ENCODE results near the gene XPR1.

XPR1 gene

DNA sequence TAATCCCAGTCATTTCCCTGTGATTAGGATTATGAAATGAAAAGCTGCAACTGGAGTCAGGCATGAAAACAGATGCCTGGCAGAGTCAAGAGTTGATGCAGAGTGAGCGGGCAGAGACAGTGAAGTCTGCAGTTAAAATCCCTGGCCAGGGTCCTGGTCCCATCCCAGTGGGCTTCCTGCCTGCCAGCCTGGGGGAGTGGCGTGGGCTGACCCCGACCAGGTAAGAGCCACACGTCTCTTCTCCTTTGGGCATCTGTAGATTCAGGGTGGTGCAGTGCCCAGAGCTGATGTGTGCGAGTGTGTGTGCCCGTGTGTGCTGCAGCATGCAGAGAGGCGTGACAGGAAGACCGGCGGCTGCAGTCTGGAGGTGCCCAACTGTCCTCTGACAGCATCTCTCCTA is 274.7 kb downstream of the XPR1 start:
- DNase-seq: no peak
- no peaks in the 10 kb centered on the region for H3K9me3 ChIP-seq (ENCODE audit: severe bottlenecking)
- no peak overlapping the region for H3K27ac ChIP-seq
- H3K27me3 ChIP-seq (ENCODE audit: insufficient read depth, low read depth, severe bottlenecking): no peaks in the 10 kb centered on the region
- H3K36me3 ChIP-seq: no peaks in the 10 kb centered on the region
- H3K4me3 ChIP-seq (ENCODE audit: low read depth, low read length): no peak overlapping the region
- TF ChIP-seq, protein P1, sequence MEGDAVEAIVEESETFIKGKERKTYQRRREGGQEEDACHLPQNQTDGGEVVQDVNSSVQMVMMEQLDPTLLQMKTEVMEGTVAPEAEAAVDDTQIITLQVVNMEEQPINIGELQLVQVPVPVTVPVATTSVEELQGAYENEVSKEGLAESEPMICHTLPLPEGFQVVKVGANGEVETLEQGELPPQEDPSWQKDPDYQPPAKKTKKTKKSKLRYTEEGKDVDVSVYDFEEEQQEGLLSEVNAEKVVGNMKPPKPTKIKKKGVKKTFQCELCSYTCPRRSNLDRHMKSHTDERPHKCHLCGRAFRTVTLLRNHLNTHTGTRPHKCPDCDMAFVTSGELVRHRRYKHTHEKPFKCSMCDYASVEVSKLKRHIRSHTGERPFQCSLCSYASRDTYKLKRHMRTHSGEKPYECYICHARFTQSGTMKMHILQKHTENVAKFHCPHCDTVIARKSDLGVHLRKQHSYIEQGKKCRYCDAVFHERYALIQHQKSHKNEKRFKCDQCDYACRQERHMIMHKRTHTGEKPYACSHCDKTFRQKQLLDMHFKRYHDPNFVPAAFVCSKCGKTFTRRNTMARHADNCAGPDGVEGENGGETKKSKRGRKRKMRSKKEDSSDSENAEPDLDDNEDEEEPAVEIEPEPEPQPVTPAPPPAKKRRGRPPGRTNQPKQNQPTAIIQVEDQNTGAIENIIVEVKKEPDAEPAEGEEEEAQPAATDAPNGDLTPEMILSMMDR (IDR thresholded peaks at IDR 0.05; ENCODE audit: low read depth, low read length): no peak

DNA sequence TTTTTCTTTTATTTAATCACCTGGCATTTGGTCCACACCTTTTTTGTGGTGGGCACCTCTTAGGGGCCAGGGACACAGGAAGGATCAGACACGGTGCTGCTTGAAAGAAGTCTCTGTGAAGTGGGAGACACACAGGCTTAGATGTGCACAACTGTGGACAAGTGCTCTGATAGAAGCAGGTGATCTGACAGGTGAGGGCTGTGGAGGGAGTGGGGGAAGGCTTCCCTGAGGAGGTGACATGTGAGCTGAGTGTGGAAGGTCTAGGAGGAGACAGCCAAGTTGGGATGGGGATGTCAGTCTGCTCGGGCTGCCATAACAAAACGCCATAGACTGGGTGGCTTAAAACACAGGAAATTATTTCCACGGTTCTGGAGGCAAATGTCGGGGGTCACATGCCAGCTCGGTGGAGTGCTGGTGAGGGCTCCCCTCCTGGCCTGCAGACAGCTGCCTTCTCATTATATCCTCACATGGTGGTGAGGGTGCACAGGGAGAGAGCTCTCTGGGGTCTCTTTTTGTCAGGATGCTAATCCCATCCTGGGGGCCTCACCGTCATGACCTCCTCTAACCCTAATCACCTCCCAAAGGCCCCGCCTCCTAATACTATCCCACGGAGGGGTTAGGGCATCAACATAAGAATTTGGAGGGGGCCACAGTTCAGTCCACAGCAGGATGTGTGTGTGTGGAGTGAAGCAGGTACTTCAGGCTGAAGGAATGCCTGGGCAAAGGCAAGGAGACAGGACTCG is 275.7 kb downstream of the XPR1 start:
- no peak overlapping the region for H3K4me3 ChIP-seq (ENCODE audit: low read depth, low read length)
- H3K36me3 ChIP-seq: no peaks in the 10 kb centered on the region
- H3K9me3 ChIP-seq (ENCODE audit: severe bottlenecking): no peaks in the 10 kb centered on the region
- no peak for DNase-seq
- TF ChIP-seq, protein P1 (IDR thresholded peaks at IDR 0.05; ENCODE audit: low read depth, low read length): no peak
- no peak overlapping the region for H3K27ac ChIP-seq
- no peaks in the 10 kb centered on the region for H3K27me3 ChIP-seq (ENCODE audit: insufficient read depth, low read depth, severe bottlenecking)

DNA sequence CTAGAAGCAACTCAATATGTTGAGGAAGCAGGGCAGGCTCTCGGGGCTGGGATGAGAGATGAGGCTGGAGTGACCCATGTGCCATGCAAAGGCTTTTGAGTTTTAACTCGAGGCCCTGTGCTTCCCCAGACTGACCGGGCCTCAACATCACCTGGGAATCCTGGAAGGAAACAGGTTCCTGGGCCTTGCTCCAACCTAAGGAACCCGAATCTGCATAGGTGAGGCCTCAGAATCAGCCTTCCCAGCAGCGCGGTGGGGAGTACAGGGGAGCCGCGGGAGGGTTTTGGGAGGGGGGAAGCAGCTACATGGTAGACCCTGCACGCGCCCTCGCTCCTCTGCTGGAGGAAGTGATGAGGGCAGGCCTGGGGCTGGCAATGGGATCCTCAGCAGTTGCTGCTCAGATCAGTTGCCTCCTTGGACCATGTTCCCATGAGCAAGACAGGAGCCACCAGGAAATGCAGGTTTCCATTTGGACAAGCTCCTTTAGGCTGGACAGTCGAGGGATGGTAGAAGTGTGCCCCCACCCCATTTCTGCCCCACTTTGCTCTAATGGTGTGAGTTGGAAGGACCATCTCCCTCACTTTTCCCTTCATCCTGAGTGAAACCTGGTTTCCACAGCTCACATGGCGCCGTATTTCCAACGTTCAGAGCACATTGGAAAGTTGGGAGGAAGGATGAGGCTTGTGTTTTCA is 276.4 kb downstream of the XPR1 start:
- no peaks in the 10 kb centered on the region for H3K36me3 ChIP-seq
- H3K27ac ChIP-seq: no peak overlapping the region
- TF ChIP-seq, protein P1 (IDR thresholded peaks at IDR 0.05; ENCODE audit: low read depth, low read length): no peak
- no peaks in the 10 kb centered on the region for H3K9me3 ChIP-seq (ENCODE audit: severe bottlenecking)
- no peak overlapping the region for H3K4me3 ChIP-seq (ENCODE audit: low read depth, low read length)
- no peaks in the 10 kb centered on the region for H3K27me3 ChIP-seq (ENCODE audit: insufficient read depth, low read depth, severe bottlenecking)
- no peak for DNase-seq

DNA sequence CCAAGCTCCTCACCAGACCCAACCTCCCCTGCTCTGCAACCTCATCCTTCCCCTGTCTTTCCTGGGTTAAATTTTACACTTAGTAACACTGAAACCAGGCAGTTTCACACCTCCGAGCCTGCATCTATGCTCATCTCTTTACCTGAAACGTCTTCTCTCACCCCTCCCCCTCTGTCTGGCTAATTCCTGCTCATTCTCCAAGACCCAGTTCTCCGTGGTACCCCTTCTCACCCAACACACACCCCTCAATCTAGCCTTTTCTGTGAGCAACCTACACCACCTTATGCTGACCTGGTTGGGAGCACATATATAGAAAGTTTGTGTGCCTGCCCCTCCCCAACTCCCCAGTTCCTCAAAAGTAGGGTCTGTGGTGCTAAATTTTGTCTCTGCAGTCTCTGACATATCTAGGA is 277.2 kb downstream of the XPR1 start:
- no peaks in the 10 kb centered on the region for H3K27me3 ChIP-seq (ENCODE audit: insufficient read depth, low read depth, severe bottlenecking)
- DNase-seq: no peak

GRCh38 chr1:180909462-180909976 is 277.7 kb downstream of the XPR1 start:
- DNase-seq: no peak
- TF ChIP-seq, protein P1 (IDR thresholded peaks at IDR 0.05; ENCODE audit: low read depth, low read length): no peak
- Histone ChIP-seq H3K9me3 (ENCODE audit: severe bottlenecking) (no peaks in the 10 kb centered on the region), H3K4me3 (ENCODE audit: low read depth, low read length) (no peak overlapping the region), H3K36me3 (no peaks in the 10 kb centered on the region), H3K27me3 (ENCODE audit: insufficient read depth, low read depth, severe bottlenecking) (no peaks in the 10 kb centered on the region), H3K27ac (no peak overlapping the region)

More for the DNA sequence above, 277.2 kb downstream of the XPR1 start:
- Histone ChIP-seq H3K9me3 (ENCODE audit: severe bottlenecking) (no peaks in the 10 kb centered on the region), H3K36me3 (no peaks in the 10 kb centered on the region), H3K27ac (no peak overlapping the region), H3K4me3 (ENCODE audit: low read depth, low read length) (no peak overlapping the region)
- TF ChIP-seq, protein P1 (IDR thresholded peaks at IDR 0.05; ENCODE audit: low read depth, low read length): no peak
